Activated CD8-positive, alpha-beta T cell treated with anti-CD3 and anti-CD28 coated beads for 36 hours (primary cell): ENCODE results near the gene SUPT4H1. TPM values are rescaled to one million over a fixed set of nuclear protein-coding genes. Genes with fewer than 3 reads are reported as not detected.

Experiments used
- ATAC-seq: fragments of 200-7000 bp; cut with Tn5 transposase; one replicate; pipeline ENCODE4 v1.10.0; 2021; ENCODE audit warnings: mild to moderate bottlenecking, moderate library complexity
- CTCF ChIA-PET: fragments of 350-600 bp; sonication (Branson Sonifier 250); formaldehyde crosslinking; loops from one replicate; lab custom pipeline; 2021; ENCODE audit warnings: antibody characterized with exemption; lab: Charles Lee
- POLR2A ChIA-PET: fragments of 350-600 bp; sonication (Branson Sonifier 250); formaldehyde crosslinking; loops from one replicate; lab custom pipeline; 2021; ENCODE audit warnings: antibody characterized with exemption; lab: Charles Lee
- DNase-seq: peaks from one replicate; pipeline ENCODE4 v3.0.0-alpha.2; 2020
- H3K27ac Mint-ChIP-seq: one replicate; pipeline ENCODE4 v1.8.0; 2021; ENCODE audit warnings: mild to moderate bottlenecking, mixed read lengths
- H3K27me3 Mint-ChIP-seq: one replicate; pipeline ENCODE4 v1.8.0; 2021; ENCODE audit warnings: mixed read lengths
- H3K36me3 Mint-ChIP-seq: one replicate; pipeline ENCODE4 v1.8.0; 2021; ENCODE audit warnings: low read depth, mixed read lengths
- H3K4me1 Mint-ChIP-seq: one replicate; pipeline ENCODE4 v1.8.0; 2021; ENCODE audit warnings: low read depth, mixed read lengths
- H3K4me3 Mint-ChIP-seq: one replicate; pipeline ENCODE4 v1.8.0; 2021; ENCODE audit warnings: mild to moderate bottlenecking, moderate library complexity, mixed read lengths
- H3K9me3 Mint-ChIP-seq: one replicate; pipeline ENCODE4 v1.8.0; 2021; ENCODE audit warnings: mixed read lengths
- intact Hi-C: fragments of 100-400 bp; cut with micrococcal nuclease; formaldehyde crosslinking; loops from one replicate; pipeline ENCODE4 v1.10.0; 2022
- total RNA-seq, 2 experiments: library from RNA; stranded (reverse); gene quantifications; one replicate each; pipeline ENCODE4 v1.2.3, GENCODE V29; 2021
- TF ChIP-seq, protein P1 (sequence below): fragments of 200-600 bp; IDR thresholded peaks from one replicate; pipeline ENCODE4 v1.8.0; 2022; ENCODE audit warnings: antibody characterized with exemption, mild to moderate bottlenecking

Gene SUPT4H1
- total RNA-seq, 2 experiments from 2014 or later = 104 to 110 TPM

DNA sequence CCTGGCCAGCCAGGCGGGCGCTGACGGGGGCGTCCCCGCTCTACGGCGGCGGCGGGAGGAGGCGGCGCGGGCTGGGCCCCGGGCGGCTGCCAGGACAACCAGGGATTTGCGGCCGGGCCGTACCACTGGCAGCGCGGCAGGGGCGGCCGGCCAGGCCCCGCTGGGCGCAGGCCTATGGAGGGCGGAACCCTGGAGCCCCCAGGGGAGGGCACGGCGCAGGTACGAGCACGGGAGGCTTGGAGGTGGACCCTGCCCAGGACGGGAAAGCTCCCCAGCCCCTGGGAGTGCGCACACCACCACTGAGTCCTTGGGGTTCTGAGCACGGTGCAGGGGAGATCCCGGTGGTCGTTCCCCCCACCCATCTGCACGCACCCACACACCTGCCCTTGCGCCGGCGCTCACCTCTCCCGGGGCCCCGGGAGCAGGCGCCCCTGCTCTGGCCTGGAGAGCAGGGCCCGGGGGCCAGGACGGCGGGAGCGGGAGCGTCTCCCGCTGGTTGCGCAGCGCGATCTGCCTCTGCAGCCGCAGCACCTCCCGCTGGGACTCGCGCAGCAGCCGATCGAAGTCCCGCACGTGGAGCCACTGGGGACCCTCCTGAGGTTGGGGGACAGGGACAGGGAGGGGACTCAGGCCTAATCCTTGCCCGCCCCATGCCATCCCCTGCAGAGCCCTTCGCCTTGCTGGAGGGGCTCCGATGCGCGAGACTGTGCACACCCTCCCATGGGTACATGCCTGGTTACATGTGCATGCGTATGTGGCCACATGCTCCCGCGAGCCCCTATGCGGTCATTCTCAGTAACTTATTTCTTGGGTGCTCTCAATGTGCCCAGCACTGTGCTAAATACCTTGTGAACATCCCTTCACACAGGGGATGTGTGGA is 27.4 kb downstream of the SUPT4H1 start:
- DNase-seq (no peak), ATAC-seq (no peak)
- no peaks in the 10 kb centered on the region for H3K27me3 Mint-ChIP-seq
- H3K27ac Mint-ChIP-seq = no peak overlapping the region
- ChIA-PET CTCF (interaction anchor here (1.2 to 4.0 kb wide), 3 partner anchors 19 to 28 kb away, joined by 4 to 38 read pairs (median 4); partner anchors contain the start of gene SUPT4H1), POLR2A (interaction anchor here (3.9 to 26.8 kb wide), 3 partner anchors 8 to 28 kb away, joined by 66 to 1558 read pairs (median 105); partner anchors contain the start of gene SUPT4H1)
- H3K36me3 Mint-ChIP-seq = peaks cover 15% of the 10 kb centered on the region
- intact Hi-C loops = no loop called here
- peak overlapping the region; percentile 50 for H3K4me3 Mint-ChIP-seq
- peaks cover 40% of the 10 kb centered on the region for H3K4me1 Mint-ChIP-seq
- H3K9me3 Mint-ChIP-seq = no peaks in the 10 kb centered on the region
- TF ChIP-seq, protein P1, sequence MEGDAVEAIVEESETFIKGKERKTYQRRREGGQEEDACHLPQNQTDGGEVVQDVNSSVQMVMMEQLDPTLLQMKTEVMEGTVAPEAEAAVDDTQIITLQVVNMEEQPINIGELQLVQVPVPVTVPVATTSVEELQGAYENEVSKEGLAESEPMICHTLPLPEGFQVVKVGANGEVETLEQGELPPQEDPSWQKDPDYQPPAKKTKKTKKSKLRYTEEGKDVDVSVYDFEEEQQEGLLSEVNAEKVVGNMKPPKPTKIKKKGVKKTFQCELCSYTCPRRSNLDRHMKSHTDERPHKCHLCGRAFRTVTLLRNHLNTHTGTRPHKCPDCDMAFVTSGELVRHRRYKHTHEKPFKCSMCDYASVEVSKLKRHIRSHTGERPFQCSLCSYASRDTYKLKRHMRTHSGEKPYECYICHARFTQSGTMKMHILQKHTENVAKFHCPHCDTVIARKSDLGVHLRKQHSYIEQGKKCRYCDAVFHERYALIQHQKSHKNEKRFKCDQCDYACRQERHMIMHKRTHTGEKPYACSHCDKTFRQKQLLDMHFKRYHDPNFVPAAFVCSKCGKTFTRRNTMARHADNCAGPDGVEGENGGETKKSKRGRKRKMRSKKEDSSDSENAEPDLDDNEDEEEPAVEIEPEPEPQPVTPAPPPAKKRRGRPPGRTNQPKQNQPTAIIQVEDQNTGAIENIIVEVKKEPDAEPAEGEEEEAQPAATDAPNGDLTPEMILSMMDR = no peak

DNA sequence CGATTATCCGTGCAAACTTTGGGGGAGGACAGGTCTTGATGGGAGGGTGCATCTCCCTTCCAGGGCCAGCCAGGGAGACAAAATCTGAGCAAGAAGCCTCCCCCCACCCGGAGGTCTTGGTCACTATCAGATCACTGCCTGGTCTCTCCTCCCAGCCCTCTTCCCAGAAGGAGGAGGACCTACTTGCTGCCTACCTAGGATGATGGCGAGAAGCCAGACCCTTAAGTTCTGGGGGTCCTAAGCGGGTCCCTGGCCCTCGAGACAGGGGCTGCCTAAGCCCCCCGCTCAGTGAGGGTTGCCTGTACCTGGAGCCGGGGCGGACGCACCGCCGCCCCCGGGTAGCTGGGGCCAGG is 28.0 kb downstream of the SUPT4H1 start:
- Mint-ChIP-seq H3K4me1 (peaks cover 37% of the 10 kb centered on the region), H3K9me3 (no peaks in the 10 kb centered on the region), H3K36me3 (peaks cover 11% of the 10 kb centered on the region), H3K27me3 (no peaks in the 10 kb centered on the region), H3K27ac (no peak overlapping the region), H3K4me3 (no peak overlapping the region)
- no peak for ATAC-seq
- TF ChIP-seq, protein P1 = no peak
- ChIA-PET POLR2A (interaction anchor here (1.2 to 26.8 kb wide), 3 partner anchors 15 to 32 kb away, joined by 3 to 1558 read pairs (median 66); partner anchors contain the start of gene SUPT4H1), CTCF (no interaction called here)
- no peak for DNase-seq
- intact Hi-C loops = no loop called here

DNA sequence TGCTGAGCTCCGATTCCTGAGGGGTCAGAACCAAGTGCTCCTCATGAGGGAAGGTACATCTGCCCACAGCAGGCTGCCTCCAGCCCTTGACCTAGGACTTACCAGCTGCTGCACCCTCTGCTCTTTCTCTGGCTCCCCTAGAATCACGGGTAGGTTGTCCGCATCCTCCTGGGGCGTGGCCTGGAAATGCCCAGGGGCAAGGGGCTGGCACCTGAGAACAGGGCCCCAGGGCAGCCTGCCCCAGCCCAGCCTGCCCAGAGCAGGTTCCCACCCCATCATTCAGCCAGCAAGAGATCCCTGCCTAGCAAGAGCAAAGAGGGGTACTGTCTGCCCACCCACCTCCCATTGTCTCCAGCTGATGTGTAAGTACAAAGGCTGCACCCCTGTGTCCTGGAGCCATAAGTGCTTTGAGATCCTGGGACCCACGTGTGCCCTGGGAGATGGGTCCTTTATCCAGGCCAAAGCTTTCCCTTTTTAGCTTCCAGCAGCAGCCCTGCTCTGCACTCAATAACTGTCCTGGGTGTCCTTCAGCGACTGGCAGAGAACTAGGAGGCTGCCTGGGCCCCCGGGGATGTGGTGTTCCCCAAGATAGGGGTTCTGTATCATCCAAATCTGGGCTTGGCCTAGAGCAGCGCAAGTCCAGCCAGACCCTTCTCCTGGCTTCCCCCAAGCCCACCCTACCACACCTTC is 28.5 kb downstream of the SUPT4H1 start:
- TF ChIP-seq, protein P1 = no peak
- CTCF ChIA-PET = interaction anchor here (1.2 to 1.9 kb wide), 3 partner anchors 9 to 28 kb away, joined by 4 to 5 read pairs (median 5); no protein-coding TSS in a partner anchor
- no peak overlapping the region for H3K27ac Mint-ChIP-seq
- H3K9me3 Mint-ChIP-seq = no peaks in the 10 kb centered on the region
- DNase-seq (no peak), ATAC-seq (no peak)
- POLR2A ChIA-PET = interaction anchor here (1.2 to 26.8 kb wide), 3 partner anchors 16 to 77 kb away, joined by 3 to 1558 read pairs (median 4); no protein-coding TSS in a partner anchor
- no peak overlapping the region for H3K4me3 Mint-ChIP-seq
- peaks cover 7% of the 10 kb centered on the region for H3K36me3 Mint-ChIP-seq
- intact Hi-C loops = no loop called here
- H3K4me1 Mint-ChIP-seq = peaks cover 34% of the 10 kb centered on the region
- no peaks in the 10 kb centered on the region for H3K27me3 Mint-ChIP-seq

DNA sequence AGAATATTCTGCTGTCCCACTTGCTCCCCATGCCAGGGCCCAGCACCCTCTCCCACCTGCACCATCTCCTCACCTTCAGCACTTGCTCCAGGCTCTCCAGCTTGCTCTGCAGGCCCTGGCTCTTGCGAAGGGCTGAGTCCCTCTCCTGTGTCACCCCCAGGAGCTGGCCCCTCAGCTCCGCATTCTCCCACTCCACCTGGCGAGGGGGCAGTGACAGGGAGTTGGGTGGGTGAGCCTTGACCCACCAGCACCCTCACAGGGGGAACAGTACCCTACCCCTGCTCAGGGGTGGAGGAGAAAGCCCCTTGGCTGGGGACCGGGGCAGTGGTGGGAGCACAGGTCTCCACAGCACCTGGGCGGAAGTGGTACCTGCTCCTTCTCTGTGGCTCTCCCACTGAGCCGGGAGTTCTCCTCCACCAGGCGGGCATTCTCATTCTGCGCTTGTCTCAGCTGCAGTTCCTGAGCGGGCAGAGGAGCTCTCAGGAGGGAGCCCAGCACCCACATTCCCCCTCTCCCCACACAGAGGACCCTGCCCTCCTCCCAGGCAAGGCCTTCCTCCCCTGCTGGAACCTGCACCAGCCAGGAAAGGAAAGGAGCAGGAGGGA is 29.3 kb downstream of the SUPT4H1 start:
- intact Hi-C loops = no loop called here
- ATAC-seq (no peak), DNase-seq (no peak)
- Mint-ChIP-seq H3K9me3 (no peaks in the 10 kb centered on the region), H3K4me3 (no peak overlapping the region), H3K36me3 (peaks cover 4% of the 10 kb centered on the region), H3K27ac (no peak overlapping the region), H3K27me3 (no peaks in the 10 kb centered on the region), H3K4me1 (peaks cover 36% of the 10 kb centered on the region)
- CTCF ChIA-PET = interaction anchor here (1.2 to 1.9 kb wide), 3 partner anchors 8 to 29 kb away, joined by 4 to 5 read pairs (median 5); no protein-coding TSS in a partner anchor
- POLR2A ChIA-PET = interaction anchor here (0.9 to 26.8 kb wide), 6 partner anchors 17 to 309 kb away, joined by 3 to 1558 read pairs (median 4); partner anchors contain the start of genes RNF43 and SUPT4H1
- TF ChIP-seq, protein P1 = no peak
